ENCODE data around the gene RNU5B-1.
"Not testable (repeated sequence)": the region's sequence is repeated elsewhere in the genome, so short reads cannot be mapped to it uniquely, and the experiment has no call there.

The RNU5B-1 gene

DNA sequence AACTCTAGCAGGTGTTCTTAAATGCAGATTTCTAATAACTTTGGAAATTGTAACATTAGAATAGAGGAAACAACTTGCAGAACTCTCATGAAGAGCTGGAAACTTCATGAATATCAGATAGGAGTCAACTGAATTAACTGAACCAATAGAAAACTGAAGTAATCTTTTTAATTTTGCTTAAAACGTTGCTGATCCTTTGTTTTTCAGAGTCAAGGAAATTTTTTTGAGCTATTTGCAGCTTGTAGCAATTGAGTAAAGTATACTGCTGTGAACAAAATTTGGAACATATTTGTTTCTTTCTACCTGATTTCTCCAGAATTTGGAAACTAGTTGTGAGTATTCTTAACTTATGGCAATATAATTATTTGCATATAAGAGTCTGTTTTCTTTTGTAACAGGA is 47.5 kb downstream of the RNU5B-1 start:
- H3K4me3 ChIP-seq; in situ Hi-C loops (cut with MboI; ENCODE audit: low sequenced_read_pairs): not testable (repeated sequence)
- DNase-seq (ENCODE audit: low spot score in 2 of 2) = peak in 1 of 2 experiments; percentile 43

More for the DNA sequence above, 47.5 kb downstream of the RNU5B-1 start:
- H3K27me3 ChIP-seq (ENCODE audit: low read depth); H3K9me3 ChIP-seq; H3K36me3 ChIP-seq (replicated peaks): not testable (repeated sequence)
- peaks cover 40% of the 10 kb centered on the region for H3K4me1 ChIP-seq
